Karpas-422 (cell line): Measurements from ENCODE around the gene ARHGAP20. TPM values are rescaled to one million over a fixed set of nuclear protein-coding genes. Genes with fewer than 3 reads are reported as not detected.

Experiments
- DNase-seq: peaks from one replicate; pipeline ENCODE4 v3.0.0-alpha.2; 2015
- H2AFZ ChIP-seq: fragments of 200-600 bp; sonication (generic); 2 replicates; pipeline ENCODE4 v1.6.1; 2014; ENCODE audit warnings: antibody characterized with exemption, low read length, mixed read lengths
- H3K27ac ChIP-seq: fragments of 200-600 bp; sonication (generic); 2 replicates; pipeline ENCODE4 v1.5.1; 2014; ENCODE audit warnings: mild to moderate bottlenecking, low read length, moderate library complexity
- H3K27me3 ChIP-seq: fragments of 200-600 bp; sonication (generic); 2 replicates; pipeline ENCODE4 v1.6.1; 2014; ENCODE audit warnings: low read length, mixed read lengths
- H3K36me3 ChIP-seq: fragments of 200-600 bp; sonication (generic); 2 replicates; pipeline ENCODE4 v1.6.1; 2014; ENCODE audit warnings: low read length, mixed read lengths; ENCODE audit not compliant: insufficient read depth
- H3K4me1 ChIP-seq: fragments of 200-600 bp; sonication (generic); 2 replicates; pipeline ENCODE4 v1.6.1; 2014; ENCODE audit warnings: mild to moderate bottlenecking, low read length, mixed read lengths
- H3K4me2 ChIP-seq: fragments of 200-600 bp; sonication (generic); 2 replicates; pipeline ENCODE4 v1.6.1; 2014; ENCODE audit warnings: low read length, low read depth, mild to moderate bottlenecking; ENCODE audit not compliant: poor library complexity, severe bottlenecking
- H3K4me3 ChIP-seq: fragments of 200-600 bp; sonication (generic); 2 replicates; pipeline ENCODE4 v1.5.1; 2014; ENCODE audit warnings: mild to moderate bottlenecking, antibody characterized with exemption, low read length, mixed read lengths
- H3K79me2 ChIP-seq: fragments of 200-600 bp; sonication (generic); 2 replicates; pipeline ENCODE4 v1.6.1; 2014; ENCODE audit warnings: mild to moderate bottlenecking, low read length, mixed read lengths
- H3K9ac ChIP-seq: fragments of 200-600 bp; sonication (generic); 2 replicates; pipeline ENCODE4 v1.6.0; 2014; ENCODE audit warnings: low read length
- H3K9me2 ChIP-seq: fragments of 200-600 bp; sonication (generic), shearing (Covaris generic); replicated peaks from 2 replicates; pipeline ENCODE4 v1.6.0; 2014; ENCODE audit warnings: mild to moderate bottlenecking, low read length, moderate library complexity; ENCODE audit not compliant: insufficient read depth
- H3K9me3 ChIP-seq: fragments of 300-700, 200-600 bp; sonication (generic); 2 replicates; pipeline ENCODE4 v1.6.1; 2014; ENCODE audit warnings: low read length, mixed read lengths
- H4K20me1 ChIP-seq: fragments of 200-600 bp; sonication (generic); 2 replicates; pipeline ENCODE4 v1.6.1; 2014; ENCODE audit warnings: mild to moderate bottlenecking, antibody characterized with exemption, low read length, low read depth; ENCODE audit not compliant: insufficient read depth
- total RNA-seq: library from RNA; depleted of rRNA; stranded (reverse); fragments of >200 nt; shearing (Covaris generic); gene quantifications from 2 replicates; pipeline ENCODE4 v1.2.3, GENCODE V29; 2014; ENCODE audit warnings: low replicate concordance

ARHGAP20 gene
- total RNA-seq, 1 experiment from 2014 or later: not detected

DNA sequence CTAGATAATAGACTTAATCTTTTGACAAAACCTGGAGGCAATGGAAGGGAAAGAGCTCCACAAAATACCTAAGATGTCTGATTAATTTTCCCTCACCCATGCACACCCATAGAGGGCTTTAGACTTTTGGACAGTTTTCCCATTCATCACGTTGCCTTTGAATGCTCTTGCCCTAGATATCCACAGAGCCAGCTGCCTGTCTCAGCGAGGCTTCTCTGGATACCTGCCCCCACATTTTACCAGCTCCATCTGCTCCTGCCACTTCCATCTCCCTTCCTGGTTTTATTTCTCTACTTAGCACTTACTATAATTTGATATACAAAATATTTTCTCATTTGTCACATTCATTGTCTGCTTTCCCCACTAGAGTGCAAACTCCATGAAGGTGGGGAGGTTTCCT lies 145.7 kb downstream of the ARHGAP20 start:
- H3K27ac ChIP-seq: no peak overlapping the region
- no peak for DNase-seq
- no peaks in the 10 kb centered on the region for H3K27me3 ChIP-seq
- no peaks in the 10 kb centered on the region for H3K9me3 ChIP-seq
- H3K4me2 ChIP-seq: no peak overlapping the region
- no peak overlapping the region for H3K9ac ChIP-seq
- no peaks in the 10 kb centered on the region for H4K20me1 ChIP-seq
- no peak overlapping the region for H3K4me3 ChIP-seq
- no peaks in the 10 kb centered on the region for H3K36me3 ChIP-seq
- no peaks in the 10 kb centered on the region for H3K4me1 ChIP-seq
- no peak overlapping the region for H2AFZ ChIP-seq
- H3K79me2 ChIP-seq: no peaks in the 10 kb centered on the region
- H3K9me2 ChIP-seq: no peaks in the 10 kb centered on the region

- no peaks in the 10 kb centered on the region for H3K4me1 ChIP-seq
- H2AFZ ChIP-seq: no peak overlapping the region
- H3K4me2 ChIP-seq: no peak overlapping the region
- no peak overlapping the region for H3K9ac ChIP-seq
- H3K27ac ChIP-seq: no peak overlapping the region
- DNase-seq: no peak
- H3K36me3 ChIP-seq: no peaks in the 10 kb centered on the region
- no peaks in the 10 kb centered on the region for H3K9me3 ChIP-seq
- H3K27me3 ChIP-seq: no peaks in the 10 kb centered on the region
- H3K79me2 ChIP-seq: no peaks in the 10 kb centered on the region
- no peaks in the 10 kb centered on the region for H4K20me1 ChIP-seq
- H3K4me3 ChIP-seq: no peak overlapping the region
- H3K9me2 ChIP-seq: no peaks in the 10 kb centered on the region
Measured at GRCh38 chr11:110565357-110566336, 146.6 kb downstream of the ARHGAP20 start.

- no peak overlapping the region for H3K27ac ChIP-seq
- H3K9ac ChIP-seq: no peak overlapping the region
- no peaks in the 10 kb centered on the region for H3K36me3 ChIP-seq
- no peaks in the 10 kb centered on the region for H3K9me3 ChIP-seq
- no peaks in the 10 kb centered on the region for H3K79me2 ChIP-seq
- no peaks in the 10 kb centered on the region for H3K9me2 ChIP-seq
- H2AFZ ChIP-seq: no peak overlapping the region
- no peak for DNase-seq
- no peak overlapping the region for H3K4me2 ChIP-seq
- no peaks in the 10 kb centered on the region for H3K27me3 ChIP-seq
- H4K20me1 ChIP-seq: no peaks in the 10 kb centered on the region
- H3K4me1 ChIP-seq: no peaks in the 10 kb centered on the region
- no peak overlapping the region for H3K4me3 ChIP-seq
Measured at GRCh38 chr11:110564676-110565356, 147.4 kb downstream of the ARHGAP20 start.

- Histone ChIP-seq H3K9me3 (no peaks in the 10 kb centered on the region), H3K79me2 (no peaks in the 10 kb centered on the region), H3K4me2 (no peak overlapping the region), H3K4me1 (no peaks in the 10 kb centered on the region), H3K9me2 (no peaks in the 10 kb centered on the region), H2AFZ (no peak overlapping the region), H3K9ac (no peak overlapping the region), H3K27me3 (no peaks in the 10 kb centered on the region), H3K36me3 (no peaks in the 10 kb centered on the region), H3K4me3 (no peak overlapping the region), H3K27ac (no peak overlapping the region), H4K20me1 (no peaks in the 10 kb centered on the region)
- DNase-seq: no peak
Measured at GRCh38 chr11:110544779-110545178, 167.5 kb downstream of the ARHGAP20 start.

DNA sequence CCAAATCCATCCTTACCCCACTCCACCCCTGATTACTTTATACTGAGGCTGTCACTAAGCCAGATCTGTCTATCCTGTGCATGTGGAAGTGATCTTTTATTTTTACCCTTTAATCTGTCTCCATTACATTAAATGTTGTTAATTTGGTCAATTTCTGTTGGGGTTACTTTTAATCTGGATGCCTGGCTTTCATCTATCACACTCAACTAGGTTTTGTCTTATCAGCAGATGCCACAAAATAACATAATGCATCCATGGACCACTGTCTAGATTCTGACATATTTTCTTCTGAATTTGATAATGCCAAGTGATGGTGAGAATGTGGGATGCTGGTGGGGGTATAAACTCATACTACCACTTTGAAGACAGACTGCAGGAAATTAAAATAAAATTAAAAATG lies 174.1 kb downstream of the ARHGAP20 start:
- Histone ChIP-seq H3K36me3 (no peaks in the 10 kb centered on the region), H3K4me2 (no peak overlapping the region), H3K9me2 (no peaks in the 10 kb centered on the region), H3K79me2 (no peaks in the 10 kb centered on the region), H3K27me3 (no peaks in the 10 kb centered on the region; the same call in 1 of the 2 replicates), H3K4me3 (no peak overlapping the region), H4K20me1 (no peaks in the 10 kb centered on the region), H3K27ac (no peak overlapping the region), H2AFZ (no peak overlapping the region), H3K9ac (no peak overlapping the region), H3K4me1 (no peaks in the 10 kb centered on the region), H3K9me3 (no peaks in the 10 kb centered on the region)
- DNase-seq: no peak

DNA sequence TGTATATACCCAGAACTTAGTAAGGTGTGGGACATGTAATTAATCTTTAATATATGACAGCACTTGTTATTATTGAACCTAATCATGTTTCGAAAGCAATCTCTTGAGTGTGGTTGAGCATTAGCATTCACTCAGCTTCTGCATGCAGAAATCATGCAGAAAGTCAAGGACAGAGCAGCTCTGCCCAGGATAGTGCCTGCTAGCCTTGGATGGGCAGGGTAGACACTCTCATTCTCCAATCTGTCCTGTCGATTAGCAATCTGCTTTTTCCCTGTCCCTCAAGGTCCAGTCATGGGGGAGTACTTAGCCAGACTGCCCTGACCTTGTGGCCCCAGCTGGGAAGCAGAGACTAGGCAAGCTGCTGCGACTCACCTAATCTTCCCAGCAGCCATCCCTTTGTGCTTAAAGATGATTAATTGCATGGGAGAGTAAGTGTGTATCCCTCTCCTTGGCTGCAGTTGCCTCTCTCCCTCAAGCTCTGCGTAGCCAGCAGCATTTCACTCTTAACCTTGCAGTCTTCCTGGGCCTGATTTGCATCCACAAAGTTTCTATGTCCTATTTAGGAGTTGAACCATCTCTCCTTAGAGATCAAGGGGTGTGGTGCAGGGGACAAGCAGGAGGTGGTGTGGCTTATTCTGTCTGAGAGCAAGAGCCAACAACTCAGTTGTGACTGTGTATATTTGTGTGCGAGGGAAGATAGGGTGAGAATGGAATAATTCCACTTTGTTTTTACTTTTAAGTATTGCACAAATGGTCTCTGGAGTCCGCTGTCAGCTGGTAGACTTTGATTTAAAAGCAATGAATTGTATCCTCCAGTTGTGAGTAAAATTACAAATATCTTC lies 181.1 kb downstream of the ARHGAP20 start:
- Histone ChIP-seq H3K4me3 (no peak overlapping the region), H2AFZ (no peak overlapping the region), H3K9me3 (no peaks in the 10 kb centered on the region), H3K4me1 (no peaks in the 10 kb centered on the region), H3K27me3 (peaks cover 2% of the 10 kb centered on the region; the same call in 1 of the 2 replicates), H4K20me1 (no peaks in the 10 kb centered on the region), H3K9me2 (no peaks in the 10 kb centered on the region), H3K27ac (no peak overlapping the region), H3K79me2 (no peaks in the 10 kb centered on the region), H3K9ac (no peak overlapping the region), H3K36me3 (no peaks in the 10 kb centered on the region), H3K4me2 (no peak overlapping the region)
- DNase-seq: no peak

DNA sequence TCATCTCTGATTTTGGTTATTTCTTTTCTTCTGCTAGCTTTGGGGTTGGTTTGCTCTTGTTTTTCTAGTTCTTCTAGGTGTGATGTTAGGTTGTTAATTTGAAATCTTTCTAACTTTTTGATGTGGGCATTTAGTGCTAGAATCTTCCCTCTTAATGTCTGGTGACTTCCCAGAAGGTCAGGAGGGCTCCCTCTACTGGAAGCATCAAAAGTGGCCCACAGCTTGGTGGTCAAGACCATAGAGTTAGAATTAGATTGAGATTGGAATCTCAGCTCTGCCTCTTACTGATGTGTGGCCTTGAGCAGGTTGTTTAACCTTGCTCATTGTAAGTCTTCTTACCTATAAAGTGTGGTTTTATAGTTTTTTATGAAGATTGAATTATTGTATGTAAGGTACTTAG lies 183.2 kb downstream of the ARHGAP20 start:
- no peaks in the 10 kb centered on the region for H3K36me3 ChIP-seq
- no peak overlapping the region for H3K9ac ChIP-seq
- H3K4me3 ChIP-seq: no peak overlapping the region
- DNase-seq: peak; percentile 83
- H4K20me1 ChIP-seq: no peaks in the 10 kb centered on the region
- H3K27ac ChIP-seq: no peak overlapping the region
- no peak overlapping the region for H2AFZ ChIP-seq
- no peak overlapping the region for H3K4me2 ChIP-seq
- no peaks in the 10 kb centered on the region for H3K9me3 ChIP-seq
- H3K79me2 ChIP-seq: no peaks in the 10 kb centered on the region
- no peaks in the 10 kb centered on the region for H3K4me1 ChIP-seq
- H3K27me3 ChIP-seq: peaks cover 3% of the 10 kb centered on the region; the same call in 1 of the 2 replicates
- no peaks in the 10 kb centered on the region for H3K9me2 ChIP-seq
